Neural cell (in vitro differentiated cells): ENCODE measurements around the gene KRT9.

ENCODE experiments used
- EZH2 ChIP-seq: fragments of 200-600, 300-800 bp; shearing (Covaris generic), sonication (generic); IDR thresholded peaks from 2 replicates; pipeline ENCODE4 v1.6.1; 2014; ENCODE audit warnings: antibody characterized with exemption, low read length, borderline replicate concordance, mild to moderate bottlenecking; ENCODE audit not compliant: insufficient read depth, poor library complexity, severe bottlenecking
- MXI1 ChIP-seq: fragments of 450-650 bp; conservative IDR thresholded peaks from 2 replicates; pipeline ENCODE4 v1.6.1; 2014; ENCODE audit warnings: antibody characterized with exemption, mild to moderate bottlenecking; ENCODE audit not compliant: poor library complexity, severe bottlenecking
- POLR2AphosphoS5 ChIP-seq: IDR thresholded peaks from 2 replicates; pipeline ENCODE4 v1.6.1; 2012
- RAD21 ChIP-seq: fragments of 450-650 bp; conservative IDR thresholded peaks from 2 replicates; pipeline ENCODE4 v1.6.1; 2014; ENCODE audit warnings: antibody characterized with exemption, mild to moderate bottlenecking, moderate library complexity
- TAF1 ChIP-seq: IDR thresholded peaks from 2 replicates; pipeline ENCODE4 v1.6.1; 2012; ENCODE audit warnings: low read depth
- TF ChIP-seq, protein P1 (sequence below): fragments of 450-650 bp; IDR thresholded peaks from 2 replicates; pipeline ENCODE4 v1.5.1; 2014; ENCODE audit warnings: antibody characterized with exemption, mild to moderate bottlenecking, moderate library complexity; ENCODE audit not compliant: poor library complexity, severe bottlenecking

GRCh38 chr17:41533613-41534012, 38.2 kb downstream of the KRT9 start:
- TF ChIP-seq, protein P1, sequence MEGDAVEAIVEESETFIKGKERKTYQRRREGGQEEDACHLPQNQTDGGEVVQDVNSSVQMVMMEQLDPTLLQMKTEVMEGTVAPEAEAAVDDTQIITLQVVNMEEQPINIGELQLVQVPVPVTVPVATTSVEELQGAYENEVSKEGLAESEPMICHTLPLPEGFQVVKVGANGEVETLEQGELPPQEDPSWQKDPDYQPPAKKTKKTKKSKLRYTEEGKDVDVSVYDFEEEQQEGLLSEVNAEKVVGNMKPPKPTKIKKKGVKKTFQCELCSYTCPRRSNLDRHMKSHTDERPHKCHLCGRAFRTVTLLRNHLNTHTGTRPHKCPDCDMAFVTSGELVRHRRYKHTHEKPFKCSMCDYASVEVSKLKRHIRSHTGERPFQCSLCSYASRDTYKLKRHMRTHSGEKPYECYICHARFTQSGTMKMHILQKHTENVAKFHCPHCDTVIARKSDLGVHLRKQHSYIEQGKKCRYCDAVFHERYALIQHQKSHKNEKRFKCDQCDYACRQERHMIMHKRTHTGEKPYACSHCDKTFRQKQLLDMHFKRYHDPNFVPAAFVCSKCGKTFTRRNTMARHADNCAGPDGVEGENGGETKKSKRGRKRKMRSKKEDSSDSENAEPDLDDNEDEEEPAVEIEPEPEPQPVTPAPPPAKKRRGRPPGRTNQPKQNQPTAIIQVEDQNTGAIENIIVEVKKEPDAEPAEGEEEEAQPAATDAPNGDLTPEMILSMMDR: no peak
- no peak for TF ChIP-seq RAD21
- TF ChIP-seq EZH2: no peak
- TF ChIP-seq POLR2AphosphoS5: no peak
- TF ChIP-seq TAF1: no peak
- TF ChIP-seq MXI1: no peak
